GM18870 (cell line): ENCODE measurements around the gene LOC128125822.

ENCODE experiments used
- ATAC-seq: cut with Tn5 transposase; IDR thresholded peaks from one replicate; pipeline ENCODE4 v1.9.1; 2021; ENCODE audit warnings: moderate library complexity; ENCODE audit not compliant: unreplicated experiment

The LOC128125822 gene

DNA sequence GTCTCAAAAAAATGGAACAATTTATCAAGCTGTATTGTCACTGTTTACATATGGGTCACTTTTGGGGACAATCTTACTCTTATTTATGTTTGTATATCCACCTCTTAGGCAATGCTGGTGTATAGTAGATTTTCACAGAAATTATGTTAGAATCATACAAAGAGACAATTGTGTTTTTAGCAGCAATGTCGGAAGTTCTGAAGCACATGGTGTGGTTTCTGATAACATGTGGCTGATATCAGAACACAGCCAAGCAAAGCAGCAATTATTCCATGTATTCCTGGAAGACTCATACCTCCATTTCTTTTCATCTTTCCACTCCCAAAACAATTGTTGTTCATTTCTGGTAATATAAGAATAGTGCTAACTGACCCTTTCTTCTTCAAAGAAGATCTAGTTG is 17.5 kb upstream of the LOC128125822 start:
- ATAC-seq = no peak

DNA sequence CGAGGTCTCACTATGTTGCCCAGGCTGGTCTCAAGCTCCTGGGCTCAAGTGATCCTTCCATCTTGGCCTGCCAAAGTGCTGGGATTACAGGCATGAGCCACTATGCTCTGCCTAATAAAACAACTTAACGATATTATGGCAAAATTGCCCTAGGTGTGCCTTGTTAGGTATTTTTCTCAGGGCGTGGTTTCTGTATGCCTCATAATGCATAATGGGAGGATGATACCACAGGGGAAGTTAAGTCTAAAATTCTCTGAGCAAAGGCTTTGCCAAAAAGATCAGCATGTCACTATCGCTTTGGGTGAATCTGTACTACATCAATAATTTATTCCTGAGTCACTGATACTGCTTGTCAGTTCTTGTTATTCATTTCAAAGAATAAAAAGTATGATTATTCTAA is 15.9 kb upstream of the LOC128125822 start:
- ATAC-seq = no peak

DNA sequence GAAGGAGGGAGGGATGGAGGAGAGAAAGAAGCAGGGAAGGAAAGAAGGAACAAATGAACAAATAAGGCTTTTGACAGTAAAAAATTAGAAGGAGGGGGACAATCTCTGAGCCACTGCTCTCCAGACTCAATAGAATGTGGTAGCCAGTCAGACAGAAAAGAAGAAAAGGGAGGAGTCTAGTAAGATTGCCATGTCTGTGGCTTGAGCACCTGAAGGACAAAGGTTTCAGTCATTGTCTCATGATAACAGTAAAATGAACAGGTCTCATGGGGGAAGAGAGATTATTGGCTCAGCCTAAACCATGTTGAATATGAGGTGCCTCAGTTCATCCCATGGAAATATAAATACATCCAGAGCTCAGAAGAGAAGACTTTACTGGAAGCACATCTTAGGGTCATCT is 14.0 kb upstream of the LOC128125822 start:
- no peak for ATAC-seq

DNA sequence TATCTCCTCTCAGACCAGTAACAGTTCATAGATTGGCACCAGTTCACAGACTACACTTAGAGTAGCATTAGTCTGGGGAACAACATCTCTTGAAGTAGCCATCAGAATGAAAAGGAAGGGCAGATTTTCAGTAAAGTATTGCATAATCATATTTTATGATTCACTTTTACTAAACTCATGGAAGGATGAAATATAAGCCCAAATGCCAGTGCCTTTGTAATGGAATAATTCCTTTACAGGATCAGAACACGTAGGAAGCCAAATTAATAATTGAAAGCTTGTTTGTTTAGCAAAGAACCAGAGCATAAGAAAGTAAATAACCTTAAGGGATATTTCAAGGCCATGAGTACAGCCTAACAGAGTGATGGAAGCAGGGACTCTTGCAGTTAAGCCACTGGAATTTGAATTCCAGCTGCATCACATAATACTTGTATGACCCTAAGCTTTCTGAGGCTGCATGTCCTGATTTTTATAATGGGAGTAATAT is 11.4 kb upstream of the LOC128125822 start:
- ATAC-seq = no peak

DNA sequence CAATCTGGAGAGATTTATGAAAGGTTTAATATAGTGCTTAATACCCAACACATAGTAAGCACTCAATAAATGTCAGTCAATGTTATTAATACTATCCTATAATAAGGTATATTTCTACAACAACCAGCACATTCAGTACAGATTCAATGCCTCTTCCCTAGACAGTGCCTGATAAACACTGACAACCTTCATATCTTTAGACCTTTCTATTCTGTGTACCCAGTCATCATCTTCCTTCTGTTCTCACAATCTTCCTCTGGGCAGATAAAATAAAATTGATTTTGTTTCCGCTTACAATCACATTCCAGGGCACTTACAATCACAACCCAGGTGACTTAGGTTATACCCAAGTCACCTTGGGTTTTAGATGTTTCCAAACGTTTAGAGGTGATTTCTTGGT is 11.0 kb upstream of the LOC128125822 start:
- ATAC-seq = no peak

DNA sequence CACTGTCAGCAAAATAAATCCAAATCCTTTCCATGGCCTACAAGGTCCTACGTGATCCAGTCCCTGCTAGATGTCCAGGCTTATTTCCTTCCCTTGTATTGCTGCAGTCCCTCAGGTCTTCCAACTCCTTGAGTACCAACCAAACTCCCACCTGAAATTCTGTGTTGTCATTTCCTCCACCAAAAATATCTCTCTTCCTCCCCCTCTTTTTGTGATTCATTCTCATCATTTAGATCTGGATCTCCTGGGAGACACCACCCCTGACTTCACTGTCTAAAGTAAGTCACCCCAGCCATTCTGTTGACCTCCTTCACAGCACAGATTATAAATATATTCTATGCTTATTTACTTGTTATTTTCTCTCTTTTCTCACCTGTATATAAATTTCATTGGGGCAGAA is 9.0 kb upstream of the LOC128125822 start:
- no peak for ATAC-seq

DNA sequence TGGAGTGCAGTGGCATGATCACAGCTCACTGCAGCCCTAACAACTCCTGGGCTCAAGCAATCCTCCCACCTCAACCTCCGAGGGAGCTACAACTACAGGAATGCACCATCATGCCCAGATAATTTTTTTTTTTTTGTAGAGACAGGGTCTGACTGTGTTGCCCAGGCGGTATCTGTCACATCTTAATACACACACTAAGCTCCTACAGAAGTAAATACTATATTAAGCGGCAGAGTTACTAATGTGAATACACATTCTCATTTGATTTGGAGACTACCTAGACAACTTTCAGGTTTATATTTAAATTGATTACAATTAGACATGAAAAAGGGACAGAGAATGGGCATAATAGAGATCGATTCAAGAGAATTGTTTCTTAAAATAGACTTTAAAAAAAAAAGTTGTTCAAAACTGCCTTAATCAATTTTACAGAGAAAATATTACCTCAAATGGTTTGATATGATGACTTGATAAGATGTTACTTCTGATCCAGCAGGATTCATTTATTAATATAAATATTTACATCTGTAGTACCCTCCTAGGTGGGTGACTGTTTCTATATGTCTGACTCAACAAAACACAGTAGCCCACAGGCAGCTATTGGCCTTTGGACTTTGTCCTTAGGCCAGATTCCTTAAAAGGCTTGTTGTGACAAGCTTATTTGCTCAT is 7.1 kb upstream of the LOC128125822 start:
- ATAC-seq = no peak

DNA sequence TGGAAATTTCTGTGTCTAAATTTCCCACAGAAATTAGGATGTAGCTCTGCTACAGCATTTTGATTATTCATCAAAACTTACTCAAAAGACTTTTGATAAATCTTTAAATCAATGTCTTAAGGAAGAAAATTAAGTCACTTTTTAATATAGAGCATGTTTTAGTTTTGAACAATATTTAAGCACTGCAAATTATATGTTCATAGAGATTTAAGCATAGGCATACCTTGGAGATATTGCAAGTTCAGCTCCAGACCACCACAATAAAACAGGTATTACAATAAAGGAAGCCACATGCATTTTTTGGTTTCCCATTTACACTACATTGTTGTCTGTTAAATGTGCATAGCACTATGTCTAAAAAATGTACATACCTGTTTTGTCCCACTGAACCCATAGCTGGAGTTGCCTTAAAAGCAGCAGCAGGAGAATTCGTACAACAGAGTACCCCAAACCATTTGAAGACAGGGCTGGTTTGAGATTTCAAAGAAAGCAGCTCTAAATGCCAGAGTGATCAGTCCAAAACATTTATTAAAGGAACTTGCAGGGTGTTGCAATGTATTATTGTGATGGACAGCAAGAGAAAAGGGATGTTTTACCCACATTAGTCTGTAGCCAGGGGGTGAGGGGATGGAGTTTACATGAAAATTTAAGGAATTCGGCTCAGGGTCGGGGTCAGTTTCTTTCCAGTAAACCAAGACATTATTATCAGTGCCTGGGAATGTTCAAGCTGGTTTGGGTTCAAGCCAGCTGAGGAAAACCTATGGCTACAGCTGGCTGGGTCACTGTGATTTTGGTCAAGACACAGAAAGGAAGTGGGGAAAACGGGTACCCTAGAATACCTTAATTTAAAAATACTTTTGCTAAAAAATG is 6.3 kb upstream of the LOC128125822 start:
- no peak for ATAC-seq

DNA sequence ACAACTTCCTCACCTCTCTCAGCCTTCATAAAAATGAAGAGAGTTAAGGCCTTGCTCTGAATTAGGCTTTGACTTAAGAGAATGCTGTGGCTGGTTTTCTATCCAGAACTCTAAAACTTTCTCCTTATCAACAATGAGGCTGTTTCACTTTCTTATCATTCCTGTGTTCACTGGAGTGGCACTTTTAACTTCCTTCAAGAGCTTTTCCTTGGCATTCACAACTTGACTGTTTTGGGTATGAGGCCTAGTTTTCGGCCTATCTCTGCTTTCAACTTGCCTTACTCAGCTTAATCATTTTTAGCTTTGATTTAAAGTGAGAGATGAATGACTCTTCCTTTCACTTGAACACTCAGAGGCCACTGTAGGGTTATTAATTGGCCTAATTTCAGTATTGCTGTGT is 4.3 kb upstream of the LOC128125822 start:
- no peak for ATAC-seq

DNA sequence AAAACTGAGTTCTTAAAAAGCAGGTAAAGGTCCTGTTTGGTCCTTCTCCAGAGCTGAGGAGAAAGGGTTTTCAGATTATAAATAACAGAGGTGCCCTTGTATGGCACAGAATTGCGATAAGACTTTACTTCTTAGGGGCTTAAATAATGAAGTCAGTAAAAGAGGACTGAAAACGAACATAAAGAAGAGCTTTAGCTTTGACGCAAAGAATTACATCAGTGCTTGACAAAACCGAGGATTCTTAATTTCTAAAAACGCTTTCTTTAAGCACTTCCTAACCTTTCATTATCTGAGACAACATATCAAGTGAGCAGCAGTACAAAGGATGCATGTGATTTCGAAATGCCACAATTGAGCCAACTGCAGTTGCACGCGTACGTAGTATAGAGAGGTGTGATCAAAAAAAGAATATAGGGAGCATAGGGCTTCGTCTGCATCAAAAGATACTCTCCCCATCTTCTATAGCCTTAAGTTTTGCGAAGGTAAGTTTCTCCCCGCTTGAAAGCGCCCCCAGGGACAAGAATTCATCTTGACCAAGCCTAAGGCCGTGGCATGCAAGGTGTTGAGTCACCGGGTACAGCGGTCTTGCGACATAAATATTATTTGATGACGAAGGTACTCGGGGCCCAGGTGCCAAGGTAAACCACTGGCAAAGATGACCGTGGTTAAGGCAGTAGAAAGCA is 778 bp upstream of the LOC128125822 start:
- peak; percentile 0 for ATAC-seq

DNA sequence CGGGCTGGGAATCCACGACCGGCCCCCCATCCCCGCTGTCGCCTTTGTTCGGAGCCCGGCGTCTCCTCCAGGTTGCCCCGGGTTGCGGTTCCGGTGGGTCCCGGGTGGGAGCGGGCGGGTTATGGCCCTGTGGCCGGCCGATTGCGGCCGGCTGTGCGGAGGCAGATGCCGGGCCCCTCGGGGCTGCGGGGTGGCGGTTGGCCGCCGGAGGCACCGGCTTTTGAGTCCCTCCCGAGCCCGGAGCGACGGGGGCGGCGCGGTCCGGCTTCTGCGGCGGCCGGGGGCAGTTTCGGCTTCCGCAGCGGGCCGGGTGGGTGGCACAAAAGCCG is 431 bp downstream of the LOC128125822 start:
- ATAC-seq = no peak

DNA sequence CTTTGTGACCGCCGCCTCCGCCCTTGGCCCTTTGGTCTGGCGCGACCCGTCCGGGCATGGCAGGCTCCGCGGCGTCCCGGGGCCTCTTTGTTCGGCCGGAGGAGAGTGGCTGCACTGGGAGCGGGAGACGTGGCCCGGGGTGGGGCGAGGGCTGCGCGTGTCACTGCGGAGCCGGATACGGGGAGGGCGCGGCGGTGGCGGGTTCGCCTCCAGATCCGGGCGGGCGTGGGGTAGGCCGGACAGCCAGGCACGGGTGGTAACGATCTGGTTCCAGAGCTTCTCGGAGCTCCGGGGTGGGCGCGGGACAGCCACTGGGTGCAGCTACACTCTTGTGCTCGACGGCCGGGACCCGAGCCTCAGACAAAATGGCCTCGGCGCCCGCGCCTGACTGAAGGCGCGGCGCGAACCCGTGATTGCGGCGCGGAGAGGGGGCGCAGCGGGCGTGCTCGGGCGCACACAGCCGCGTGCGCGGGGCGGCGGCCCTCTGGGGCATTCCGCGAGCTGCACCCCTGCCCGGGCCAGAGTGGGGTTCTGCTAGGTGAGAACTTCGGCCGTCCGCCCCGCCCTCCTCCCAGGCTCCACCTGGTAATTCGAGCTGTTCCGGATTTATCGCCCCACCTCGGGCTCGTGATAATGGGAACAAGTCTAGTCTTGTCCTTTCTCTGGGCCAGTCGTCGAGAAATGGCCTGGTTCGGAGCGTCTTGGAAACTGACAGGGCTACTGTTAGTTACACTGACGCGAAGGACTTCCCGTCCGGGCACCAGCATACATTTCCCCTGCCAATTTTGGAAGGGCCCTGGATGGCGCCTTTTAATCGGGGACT is 1.0 kb downstream of the LOC128125822 start:
- peak; percentile 42 for ATAC-seq

DNA sequence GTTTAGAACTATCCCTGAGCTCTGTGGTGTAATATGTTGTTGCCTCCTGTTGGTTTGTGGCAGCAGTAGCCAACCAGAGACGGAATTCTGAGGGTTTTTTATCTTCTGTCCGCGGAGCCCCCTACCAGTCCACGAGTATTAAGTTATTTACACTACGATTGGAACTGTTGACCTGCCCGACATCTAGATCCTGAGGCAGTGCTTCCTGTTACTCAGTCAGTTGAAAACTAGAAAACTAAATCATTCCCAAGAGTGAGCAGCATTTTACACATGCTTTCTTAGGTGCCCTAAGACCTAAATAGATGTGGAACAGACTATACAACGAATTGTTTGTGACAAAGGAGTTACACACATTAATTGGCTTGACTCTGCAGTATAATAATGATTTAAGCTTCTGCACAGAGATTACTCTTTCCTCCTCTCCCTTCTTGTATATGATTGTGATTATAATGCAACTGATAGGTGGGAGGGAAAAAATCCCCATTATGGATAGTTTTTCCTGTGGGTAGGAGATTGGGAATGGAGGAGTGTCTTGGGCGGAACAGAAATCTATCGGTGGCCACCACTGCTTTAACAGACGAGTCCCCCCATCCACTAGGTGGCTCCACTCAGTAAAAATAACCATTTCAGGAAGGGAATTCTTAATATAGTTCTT is 1.7 kb downstream of the LOC128125822 start:
- ATAC-seq = peak; percentile 23

DNA sequence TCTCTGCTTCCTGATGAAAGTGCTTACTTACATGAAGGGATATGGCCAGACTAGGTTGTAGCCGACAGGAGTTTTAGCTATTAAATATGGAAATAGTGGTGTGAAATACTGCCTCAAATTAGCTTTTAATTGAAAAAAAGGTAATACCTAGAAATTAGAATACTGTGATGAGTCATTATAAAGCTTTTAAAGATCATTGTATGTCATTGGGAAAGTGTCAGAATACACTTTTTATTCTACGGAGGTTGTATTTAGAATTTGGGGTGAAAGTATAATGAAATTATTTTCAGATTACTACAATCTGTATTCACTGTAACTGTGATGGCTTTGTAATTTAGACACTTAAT is 2.2 kb downstream of the LOC128125822 start:
- no peak for ATAC-seq

DNA sequence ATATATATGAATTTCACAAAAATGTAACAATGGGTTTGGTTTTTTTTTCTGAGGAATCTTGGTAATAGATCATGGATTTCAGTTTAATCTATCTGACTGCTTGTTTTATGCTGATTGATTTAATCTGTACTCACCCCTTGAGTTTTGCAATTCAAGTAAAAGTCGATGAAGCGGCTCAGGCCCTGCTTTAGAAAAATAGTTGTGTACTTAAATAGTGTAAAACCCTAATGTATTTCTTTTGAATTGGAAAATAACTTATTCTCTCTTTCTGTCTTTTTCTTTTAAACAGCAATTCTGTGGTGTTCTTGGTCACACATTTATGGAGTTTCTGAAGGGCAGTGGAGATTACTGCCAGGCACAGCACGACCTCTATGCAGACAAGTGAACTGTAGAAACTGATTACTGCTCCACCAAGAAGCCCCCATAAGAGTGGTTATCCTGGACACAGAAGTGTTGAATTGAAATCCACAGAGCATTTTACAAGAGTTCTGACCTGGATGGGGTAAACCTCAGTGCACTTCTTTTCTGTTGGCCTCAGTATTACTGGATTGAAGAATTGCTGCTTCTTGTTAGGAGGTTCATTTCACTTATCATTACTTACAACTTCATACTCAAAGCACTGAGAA is 4.0 kb downstream of the LOC128125822 start:
- ATAC-seq = no peak

DNA sequence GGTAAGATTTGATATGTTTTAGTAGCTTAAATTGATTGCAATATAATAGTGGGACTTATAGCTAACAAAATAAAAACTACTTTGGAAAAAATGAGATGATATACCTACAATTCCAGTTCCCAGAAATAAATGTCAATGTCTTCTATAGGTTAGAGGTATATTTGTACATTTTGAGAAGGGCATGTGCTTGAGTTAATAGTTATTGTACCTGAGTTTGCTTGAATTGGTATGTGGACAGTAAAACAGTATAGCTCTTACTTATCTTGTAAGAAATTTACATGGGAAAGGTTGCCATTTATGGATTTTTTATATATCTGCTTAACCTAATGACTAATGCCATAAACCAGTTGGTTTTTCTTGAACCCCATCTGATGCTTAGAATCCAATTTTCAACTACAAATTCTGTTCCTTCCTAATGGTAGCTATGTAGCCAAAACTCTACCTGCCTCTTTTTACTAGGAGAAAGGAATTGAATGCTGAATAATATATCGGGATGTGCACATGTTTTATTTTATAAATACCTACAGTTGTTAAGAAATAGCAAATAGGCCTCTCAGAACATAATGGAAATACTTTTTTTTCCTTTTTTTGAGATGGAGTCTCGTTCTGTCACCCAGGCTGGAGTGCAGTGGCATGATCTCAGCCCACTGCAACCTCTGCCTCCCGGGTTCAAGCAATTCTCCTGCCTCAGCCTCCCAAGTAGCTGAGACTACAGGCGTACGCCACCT is 4.9 kb downstream of the LOC128125822 start:
- no peak for ATAC-seq

DNA sequence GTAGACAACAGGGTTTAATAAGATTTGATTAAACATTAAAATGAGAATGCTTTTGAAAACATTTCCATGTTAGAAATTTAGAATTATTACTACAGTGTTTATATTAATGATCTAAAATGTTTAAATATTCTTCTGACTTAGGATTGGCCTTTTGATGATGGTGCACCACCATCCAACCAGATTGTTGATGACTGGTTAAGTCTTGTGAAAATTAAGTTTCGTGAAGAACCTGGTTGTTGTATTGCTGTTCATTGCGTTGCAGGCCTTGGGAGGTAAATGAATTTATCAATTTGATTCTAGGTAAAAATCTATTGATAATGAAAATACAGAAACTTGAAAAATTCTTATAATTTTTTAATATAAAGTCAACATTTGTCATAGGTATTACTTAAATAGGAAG is 6.5 kb downstream of the LOC128125822 start:
- ATAC-seq = no peak

DNA sequence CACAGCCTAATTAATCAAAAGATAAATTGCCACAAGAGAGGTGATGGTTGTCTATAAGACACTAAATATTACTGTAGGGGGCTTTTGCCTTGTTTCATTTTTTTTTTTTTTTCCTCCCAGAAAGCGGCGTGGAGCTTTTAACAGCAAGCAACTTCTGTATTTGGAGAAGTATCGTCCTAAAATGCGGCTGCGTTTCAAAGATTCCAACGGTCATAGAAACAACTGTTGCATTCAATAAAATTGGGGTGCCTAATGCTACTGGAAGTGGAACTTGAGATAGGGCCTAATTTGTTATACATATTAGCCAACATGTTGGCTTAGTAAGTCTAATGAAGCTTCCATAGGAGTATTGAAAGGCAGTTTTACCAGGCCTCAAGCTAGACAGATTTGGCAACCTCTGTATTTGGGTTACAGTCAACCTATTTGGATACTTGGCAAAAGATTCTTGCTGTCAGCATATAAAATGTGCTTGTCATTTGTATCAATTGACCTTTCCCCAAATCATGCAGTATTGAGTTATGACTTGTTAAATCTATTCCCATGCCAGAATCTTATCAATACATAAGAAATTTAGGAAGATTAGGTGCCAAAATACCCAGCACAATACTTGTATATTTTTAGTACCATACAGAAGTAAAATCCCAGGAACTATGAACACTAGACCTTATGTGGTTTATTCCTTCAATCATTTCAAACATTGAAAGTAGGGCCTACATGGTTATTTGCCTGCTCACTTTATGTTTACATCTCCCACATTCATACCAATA is 7.8 kb downstream of the LOC128125822 start:
- no peak for ATAC-seq

DNA sequence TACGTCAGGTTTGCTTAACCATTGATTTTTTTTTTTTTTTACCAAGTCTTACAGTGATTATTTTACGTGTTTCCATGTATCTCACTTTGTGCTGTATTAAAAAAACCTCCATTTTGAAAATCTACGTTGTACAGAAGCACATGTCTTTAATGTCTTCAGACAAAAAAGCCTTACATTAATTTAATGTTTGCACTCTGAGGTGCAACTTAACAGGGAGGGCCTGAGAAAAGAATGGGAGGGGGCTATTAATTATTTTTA is 8.4 kb downstream of the LOC128125822 start:
- no peak for ATAC-seq
